ENCODE results near the gene STMN3.
"Not testable (repeated sequence)": the region's sequence is repeated elsewhere in the genome, so short reads cannot be mapped to it uniquely, and the experiment has no call there.

Gene STMN3

GRCh38 chr20:63675681-63676368, 22.6 kb upstream of the STMN3 start:
- no peak for DNase-seq

- no peak for DNase-seq
These were observed 20.7 kb upstream of the STMN3 start for GRCh38 chr20:63673951-63674350.

- no peak for DNase-seq
These were observed 19.4 kb upstream of the STMN3 start for GRCh38 chr20:63672666-63673065.

- not testable (repeated sequence) for DNase-seq
These were observed 18.5 kb upstream of the STMN3 start for GRCh38 chr20:63671695-63672094.

- no peak for DNase-seq
These were observed 15.1 kb upstream of the STMN3 start for GRCh38 chr20:63668351-63668750.

GRCh38 chr20:63667858-63668257, 14.6 kb upstream of the STMN3 start:
- DNase-seq = no peak

- DNase-seq = no peak
These were observed 12.5 kb upstream of the STMN3 start for GRCh38 chr20:63665708-63666107.

- peak; percentile 9 for DNase-seq
These were observed 11.8 kb upstream of the STMN3 start for GRCh38 chr20:63664861-63665594.

GRCh38 chr20:63664143-63664851, 11.1 kb upstream of the STMN3 start:
- DNase-seq = no peak

- DNase-seq = no peak
These were observed 10.3 kb upstream of the STMN3 start for GRCh38 chr20:63663332-63664066.

GRCh38 chr20:63662813-63663189, 9.6 kb upstream of the STMN3 start:
- no peak for DNase-seq

- no peak for DNase-seq
These were observed 9.0 kb upstream of the STMN3 start for GRCh38 chr20:63661959-63662812.

GRCh38 chr20:63661108-63661507, 7.9 kb upstream of the STMN3 start:
- no peak for DNase-seq

- no peak for DNase-seq
These were observed 7.4 kb upstream of the STMN3 start for GRCh38 chr20:63660622-63661021.

- DNase-seq = not testable (repeated sequence)
These were observed 7.0 kb upstream of the STMN3 start for GRCh38 chr20:63660174-63660573.

- no peak for DNase-seq
These were observed 6.1 kb upstream of the STMN3 start for GRCh38 chr20:63659370-63659769.

- no peak for DNase-seq
These were observed 5.5 kb upstream of the STMN3 start for GRCh38 chr20:63658749-63659187.

GRCh38 chr20:63657937-63658748, 4.9 kb upstream of the STMN3 start, which contains the start of gene RTEL1:
Gene RTEL1, plus strand, starts transcription at chr20:63658312. Its CDS starts 1,091 bp downstream, at chr20:63659403.
- peak; percentile 95 for DNase-seq

- no peak for DNase-seq
These were observed 4.2 kb upstream of the STMN3 start for GRCh38 chr20:63657260-63657936.

- no peak for DNase-seq
These were observed 3.2 kb upstream of the STMN3 start for GRCh38 chr20:63656451-63656850.

- no peak for DNase-seq
These were observed 2.0 kb upstream of the STMN3 start for GRCh38 chr20:63655249-63655648.
